ENCODE data around the gene LRP6.

The LRP6 gene

GRCh38 chr12:12214201-12214600, 52.6 kb downstream of the LRP6 start:
- FAIRE-seq: no peak
- no peak for TF ChIP-seq CTCF (IDR thresholded peaks at IDR 0.05; ENCODE audit: insufficient read depth, missing control alignments)
- DNase-seq (ENCODE audit: insufficient read length, low spot score): no peak

- DNase-seq (ENCODE audit: insufficient read length, low spot score) (no peak), FAIRE-seq (no peak)
Observed at GRCh38 chr12:12212769-12213168, 54.1 kb downstream of the LRP6 start.

GRCh38 chr12:12210983-12211382, 55.9 kb downstream of the LRP6 start:
- no peak for TF ChIP-seq CTCF (IDR thresholded peaks at IDR 0.05; ENCODE audit: insufficient read depth, missing control alignments)
- FAIRE-seq (no peak), DNase-seq (ENCODE audit: insufficient read length, low spot score) (no peak)

More at GRCh38 chr12:12212769-12213168, 54.1 kb downstream of the LRP6 start:
- no peak for TF ChIP-seq CTCF (IDR thresholded peaks at IDR 0.05; ENCODE audit: insufficient read depth, missing control alignments)

GRCh38 chr12:12210416-12210815, 56.4 kb downstream of the LRP6 start:
- DNase-seq (ENCODE audit: insufficient read length, low spot score) (no peak), FAIRE-seq (no peak)
- no peak for TF ChIP-seq CTCF (IDR thresholded peaks at IDR 0.05; ENCODE audit: insufficient read depth, missing control alignments)

- no peak for TF ChIP-seq CTCF (IDR thresholded peaks at IDR 0.05; ENCODE audit: insufficient read depth, missing control alignments)
- DNase-seq (ENCODE audit: insufficient read length, low spot score) (no peak), FAIRE-seq (no peak)
Observed at GRCh38 chr12:12209675-12210074, 57.2 kb downstream of the LRP6 start.

- DNase-seq (ENCODE audit: insufficient read length, low spot score) (no peak), FAIRE-seq (no peak)
- no peak for TF ChIP-seq CTCF (IDR thresholded peaks at IDR 0.05; ENCODE audit: insufficient read depth, missing control alignments)
Observed at GRCh38 chr12:12209043-12209442, 57.8 kb downstream of the LRP6 start.

GRCh38 chr12:12207746-12208145, 59.1 kb downstream of the LRP6 start:
- no peak for FAIRE-seq
- no peak for DNase-seq (ENCODE audit: insufficient read length, low spot score)
- TF ChIP-seq CTCF (IDR thresholded peaks at IDR 0.05; ENCODE audit: insufficient read depth, missing control alignments): no peak
